GM12878 (cell line): ENCODE measurements around the gene CYREN. TPM values are rescaled to one million over a fixed set of nuclear protein-coding genes. Genes with fewer than 3 reads are reported as not detected.

Experiments
- ATAC-seq: fragments of 200-7000 bp; cut with Tn5 transposase; 3 replicates; pipeline ENCODE4 v1.9.1; 2020; ENCODE audit warnings: mild to moderate bottlenecking, moderate library complexity
- BruUV-seq: library from RNA; stranded (reverse); fragments of 400-500 nt; replicated peaks from 2 replicates; lab custom pipeline; 2021; lab: Mats Ljungman, UMichigan
- CTCF ChIA-PET: fragments of 300-600 bp; sonication (Branson Sonifier 250); formaldehyde crosslinking; extraction: SDS; loops from one replicate; lab custom pipeline; 2021; ENCODE audit warnings: inconsistent platforms; lab: Yijun Ruan, JAX
- POLR2A ChIA-PET: fragments of 350-600 bp; formaldehyde crosslinking; extraction: SDS; loops from one replicate; lab custom pipeline; 2021; ENCODE audit warnings: inconsistent platforms; lab: Charles Lee
- RAD21 ChIA-PET: fragments of 300-600 bp; sonication (Branson Sonifier 250); formaldehyde crosslinking; loops from one replicate; lab custom pipeline; 2023; ENCODE audit warnings: antibody characterized with exemption; ENCODE audit not compliant: unreplicated experiment; lab: Charles Lee
- SMC1A ChIA-PET: fragments of 300-600 bp; sonication (Branson Sonifier 250); formaldehyde crosslinking; loops from one replicate; lab custom pipeline; 2023; ENCODE audit not compliant: unreplicated experiment, uncharacterized antibody; lab: Charles Lee
- DNase-seq: peaks from one replicate; pipeline ENCODE4 v3.0.0-alpha.2; 2011; ENCODE audit warnings: low read depth, low spot score
- FAIRE-seq: peaks from 3 replicates; lab custom pipeline; 2011; peaks lifted over from hg19 to GRCh38; lab: Jason Lieb, UNC
- H2AFZ ChIP-seq: 2 replicates; pipeline ENCODE4 v1.6.0; 2011; ENCODE audit warnings: low read depth, low read length, control low read depth; ENCODE audit not compliant: control insufficient read depth
- H3K27ac ChIP-seq: 2 replicates; pipeline ENCODE4 v1.5.1; 2011; ENCODE audit warnings: control low read depth; ENCODE audit not compliant: control insufficient read depth, insufficient read depth
- H3K27me3 ChIP-seq, 2 experiments: replicated peaks in 1 of 2; 2 replicates each; pipeline versions ENCODE4 v1.6.0 to v1.6.1; 2011; ENCODE audit warnings: low read length in 1 of 2; ENCODE audit not compliant: control insufficient read depth in 2 of 2, insufficient read depth in 2 of 2
- H3K36me3 ChIP-seq, 2 experiments: 2 replicates each; pipeline ENCODE4 v1.5.1; 2011; ENCODE audit warnings: low read length in 1 of 2; ENCODE audit not compliant: control insufficient read depth in 2 of 2, insufficient read depth in 2 of 2
- H3K4me1 ChIP-seq: 2 replicates; pipeline ENCODE4 v1.6.1; 2011; ENCODE audit warnings: mild to moderate bottlenecking, low read length, moderate library complexity, mixed read lengths; ENCODE audit not compliant: control insufficient read depth, insufficient read depth
- H3K4me2 ChIP-seq: 2 replicates; pipeline ENCODE4 v1.6.0; 2011; ENCODE audit warnings: control low read depth; ENCODE audit not compliant: control insufficient read depth, insufficient read depth
- H3K4me3 ChIP-seq: fragments of 200-600 bp; sonication (generic); 2 replicates; pipeline ENCODE4 v1.5.1; 2016
- H3K79me2 ChIP-seq: 2 replicates; pipeline ENCODE4 v1.6.0; 2011; ENCODE audit warnings: low read length; ENCODE audit not compliant: control insufficient read depth, insufficient read depth
- H3K9ac ChIP-seq: 2 replicates; pipeline ENCODE4 v1.8.0; 2011; ENCODE audit warnings: low read length, control low read depth, mixed read lengths; ENCODE audit not compliant: control insufficient read depth, insufficient read depth
- H3K9me3 ChIP-seq: replicated peaks from 3 replicates; pipeline ENCODE4 v1.5.1; 2011; ENCODE audit warnings: mild to moderate bottlenecking, low read length; ENCODE audit not compliant: control insufficient read depth, insufficient read depth
- H4K20me1 ChIP-seq: 2 replicates; pipeline ENCODE4 v1.6.0; 2011; ENCODE audit not compliant: control insufficient read depth, insufficient read depth
- CBX5 ChIP-seq: sonication (generic); IDR thresholded peaks from 2 replicates; pipeline ENCODE4 v1.6.1; 2016; ENCODE audit warnings: low read depth, moderate library complexity, mild to moderate bottlenecking, inconsistent platforms
- CEBPB ChIP-seq, 2 experiments: fragments of 150-350 bp in 1 of 2; IDR thresholded peaks; 2 replicates each; pipeline ENCODE4 v1.6.1; 2012 to 2014; ENCODE audit warnings: low read depth in 2 of 2, low read length in 2 of 2, borderline replicate concordance in 1 of 2, inconsistent platforms in 1 of 2
- CHD1 ChIP-seq: IDR thresholded peaks from 2 replicates; pipeline ENCODE4 v1.6.1; 2012; ENCODE audit warnings: low read depth, low read length, improper control_type of control experiment
- CHD4 ChIP-seq: fragments of 200-600 bp; sonication (generic); IDR thresholded peaks from 2 replicates; pipeline ENCODE4 v1.6.1; 2016; ENCODE audit warnings: mild to moderate bottlenecking
- MEF2A ChIP-seq: IDR thresholded peaks from 2 replicates; pipeline ENCODE4 v1.6.1; 2011; ENCODE audit warnings: low read depth, mild to moderate bottlenecking, low read length, moderate library complexity; ENCODE audit not compliant: insufficient read depth
- PML ChIP-seq: IDR thresholded peaks from 2 replicates; pipeline ENCODE4 v1.6.1; 2012; ENCODE audit warnings: low read length, inconsistent platforms
- RBBP5 ChIP-seq: fragments of 200-600 bp; sonication (generic); conservative IDR thresholded peaks from 2 replicates; pipeline ENCODE4 v1.6.1; 2016
- STAT3 ChIP-seq: IDR thresholded peaks from 2 replicates; pipeline ENCODE4 v1.6.1; 2011; ENCODE audit warnings: low read depth, low read length, improper control_type of control experiment
- YBX1 ChIP-seq: fragments of 450-650 bp; IDR thresholded peaks from 2 replicates; pipeline ENCODE4 v1.6.1; 2016; ENCODE audit warnings: antibody characterized with exemption
- ZNF592 ChIP-seq: fragments of 450-650 bp; IDR thresholded peaks from 2 replicates; pipeline ENCODE4 v1.6.1; 2017; ENCODE audit warnings: mild to moderate bottlenecking, moderate library complexity
- WGBS: methylation state at CpG from one replicate; pipeline ENCODE4 v1.1.6; 2016; ENCODE audit warnings: low lambda C conversion rate; ENCODE audit not compliant: insufficient replicate concordance, insufficient coverage; ENCODE audit errors: missing lambda C conversion rate; 5-methylcytosine and 5-hydroxymethylcytosine counted together
- in situ Hi-C: fragments of 300-500 bp; cut with MboI; formaldehyde crosslinking; loops from 9 replicates; pipeline ENCODE4 v1.14.3; 2018; ENCODE audit warnings: mixed read lengths
- intact Hi-C: fragments of 100-400 bp; cut with micrococcal nuclease; formaldehyde crosslinking; loops from one replicate; pipeline ENCODE4 v1.14.2; 2022; ENCODE audit not compliant: unreplicated experiment
- polyA plus RNA-seq, 11 experiments: library from polyadenylated mRNA; depleted of rRNA in 4 of 11; unstranded in 6 of 11; stranded (reverse) in 5 of 11; fragments of >200 nt; fragmentation: Nextera tagmentation in 4 of 11; fragmentation: Illumina TruSeq in 1 of 11; extraction: Ambion mirVana in 4 of 11; extraction: Trizol in 1 of 11; gene quantifications; 1 replicate in 1 of 11; 2 replicates in 10 of 11; pipeline versions ENCODE4 v1.2.1 to v1.2.3, GENCODE V29; 2011 to 2016; ENCODE audit warnings: inconsistent platforms in 2 of 11, missing spikeins in 2 of 11, low read depth in 1 of 11
- total RNA-seq, 4 experiments: library from RNA; depleted of rRNA in 3 of 4; stranded (reverse); fragments of >200 nt in 3 of 4; fragmentation: Illumina TruSeq in 1 of 4; extraction: Trizol in 1 of 4; gene quantifications; 2 replicates each; pipeline versions ENCODE4 v1.2.1 to v1.2.3, GENCODE V29; 2013 to 2021
- TF ChIP-seq, protein P1 (sequence below): IDR thresholded peaks from 2 replicates; pipeline ENCODE4 v1.6.1; 2011; ENCODE audit warnings: borderline replicate concordance, low read depth, mild to moderate bottlenecking, moderate library complexity, mixed read lengths, low read length; ENCODE audit not compliant: insufficient read depth; ENCODE audit errors: extremely low read length

The CYREN gene
- total and polyA plus RNA-seq, 10 of the 15 experiments (the other 5 are each of a cell fraction or from before 2014, with no cell fraction given): 8.7 to 64.3 (median 55.7) TPM

- intact Hi-C loops: no loop called here
- Histone ChIP-seq H3K9me3 (no peaks in the 10 kb centered on the region), H3K4me2 (no peak overlapping the region), H4K20me1 (no peaks in the 10 kb centered on the region), H2AFZ (no peak overlapping the region), H3K4me1 (peaks cover 14% of the 10 kb centered on the region; the same call in 1 of the 2 replicates), H3K27ac (no peak overlapping the region), H3K36me3 (no peaks in the 10 kb centered on the region), H3K9ac (no peak overlapping the region), H3K27me3 (no peaks in the 10 kb centered on the region), H3K4me3 (no peak overlapping the region), H3K79me2 (peaks cover 12% of the 10 kb centered on the region)
- BruUV-seq: no TSS peak
- in situ Hi-C loops: no loop called here
- ChIA-PET POLR2A (interaction anchor here (0.6 to 9.3 kb wide), 5 partner anchors 21 to 157 kb away, joined by 3 to 169 read pairs (median 3); partner anchors contain the start of gene CYREN), CTCF (interaction anchor here (0.8 to 1.8 kb wide), 4 partner anchors 26 to 174 kb away, joined by 3 to 7 read pairs (median 3); partner anchors contain the start of genes AGBL3 and CYREN), SMC1A (interaction anchor here (0.6 to 12.4 kb wide), 12 partner anchors 13 to 510 kb away, joined by 3 to 293 read pairs (median 4); partner anchors contain the start of genes AGBL3 and CYREN), RAD21 (interaction anchor here (0.6 to 5.3 kb wide), 4 partner anchors 21 to 157 kb away, joined by 3 to 66 read pairs (median 4); partner anchors contain the start of gene CYREN)
- FAIRE-seq: no peak
- 97% methylated on average over 3 of the region's 3 CpGs for WGBS
- TF ChIP-seq CHD4 (no peak), CBX5 (no peak), STAT3 (no peak), RBBP5 (no peak), CHD1 (no peak), PML (no peak), CEBPB (IDR thresholded peaks at IDR 0.05; ENCODE audit: borderline replicate concordance in 1 of 2, low read depth in 2 of 2, low read length in 2 of 2) (no peak), YBX1 (no peak), ZNF592 (no peak), MEF2A (no peak)
- TF ChIP-seq, protein P1, sequence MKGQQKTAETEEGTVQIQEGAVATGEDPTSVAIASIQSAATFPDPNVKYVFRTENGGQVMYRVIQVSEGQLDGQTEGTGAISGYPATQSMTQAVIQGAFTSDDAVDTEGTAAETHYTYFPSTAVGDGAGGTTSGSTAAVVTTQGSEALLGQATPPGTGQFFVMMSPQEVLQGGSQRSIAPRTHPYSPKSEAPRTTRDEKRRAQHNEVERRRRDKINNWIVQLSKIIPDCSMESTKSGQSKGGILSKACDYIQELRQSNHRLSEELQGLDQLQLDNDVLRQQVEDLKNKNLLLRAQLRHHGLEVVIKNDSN: no peak
- DNase-seq: no peak
- no peak for ATAC-seq
Measured at GRCh38 chr7:135143885-135144668, 26.4 kb downstream of the CYREN start.
